GM12864 (cell line): Measurements from ENCODE around the gene FAP.

Experiments used
- DNase-seq: peaks from one replicate; pipeline ENCODE4 v3.0.0-alpha.2; 2011; ENCODE audit warnings: low read depth
- H3K4me3 ChIP-seq: 2 replicates; pipeline ENCODE4 v1.5.1; 2011; ENCODE audit warnings: mild to moderate bottlenecking, low read depth, low read length, control low read depth
- TF ChIP-seq, protein P1 (sequence below): IDR thresholded peaks from 2 replicates; pipeline ENCODE4 v1.5.1; 2011; ENCODE audit warnings: low read depth, mild to moderate bottlenecking, moderate library complexity, low read length, control low read depth, inconsistent platforms; ENCODE audit errors: missing control alignments

The FAP gene

DNA sequence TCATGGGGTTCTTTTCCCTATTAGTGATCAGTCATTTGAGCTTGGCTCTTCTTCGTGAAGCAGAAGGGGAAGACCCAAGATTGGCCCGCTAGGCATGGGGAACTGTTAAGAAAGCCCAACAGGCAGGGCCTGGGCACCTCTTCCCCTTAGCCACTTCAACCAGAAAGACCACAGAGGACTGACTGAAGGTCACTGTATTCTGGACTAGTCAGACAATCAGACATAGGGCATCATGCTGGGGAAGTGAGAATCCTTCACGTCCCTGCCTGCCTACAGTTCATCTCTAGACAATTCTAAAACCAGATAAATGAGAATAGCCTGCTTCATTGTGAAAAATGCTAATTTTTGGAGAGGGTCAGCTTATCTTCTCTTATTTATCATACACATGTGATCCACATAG lies 28.1 kb downstream of the FAP start:
- no peak for DNase-seq
- H3K4me3 ChIP-seq, result no peak overlapping the region
- TF ChIP-seq, protein P1, sequence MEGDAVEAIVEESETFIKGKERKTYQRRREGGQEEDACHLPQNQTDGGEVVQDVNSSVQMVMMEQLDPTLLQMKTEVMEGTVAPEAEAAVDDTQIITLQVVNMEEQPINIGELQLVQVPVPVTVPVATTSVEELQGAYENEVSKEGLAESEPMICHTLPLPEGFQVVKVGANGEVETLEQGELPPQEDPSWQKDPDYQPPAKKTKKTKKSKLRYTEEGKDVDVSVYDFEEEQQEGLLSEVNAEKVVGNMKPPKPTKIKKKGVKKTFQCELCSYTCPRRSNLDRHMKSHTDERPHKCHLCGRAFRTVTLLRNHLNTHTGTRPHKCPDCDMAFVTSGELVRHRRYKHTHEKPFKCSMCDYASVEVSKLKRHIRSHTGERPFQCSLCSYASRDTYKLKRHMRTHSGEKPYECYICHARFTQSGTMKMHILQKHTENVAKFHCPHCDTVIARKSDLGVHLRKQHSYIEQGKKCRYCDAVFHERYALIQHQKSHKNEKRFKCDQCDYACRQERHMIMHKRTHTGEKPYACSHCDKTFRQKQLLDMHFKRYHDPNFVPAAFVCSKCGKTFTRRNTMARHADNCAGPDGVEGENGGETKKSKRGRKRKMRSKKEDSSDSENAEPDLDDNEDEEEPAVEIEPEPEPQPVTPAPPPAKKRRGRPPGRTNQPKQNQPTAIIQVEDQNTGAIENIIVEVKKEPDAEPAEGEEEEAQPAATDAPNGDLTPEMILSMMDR, result no peak

DNA sequence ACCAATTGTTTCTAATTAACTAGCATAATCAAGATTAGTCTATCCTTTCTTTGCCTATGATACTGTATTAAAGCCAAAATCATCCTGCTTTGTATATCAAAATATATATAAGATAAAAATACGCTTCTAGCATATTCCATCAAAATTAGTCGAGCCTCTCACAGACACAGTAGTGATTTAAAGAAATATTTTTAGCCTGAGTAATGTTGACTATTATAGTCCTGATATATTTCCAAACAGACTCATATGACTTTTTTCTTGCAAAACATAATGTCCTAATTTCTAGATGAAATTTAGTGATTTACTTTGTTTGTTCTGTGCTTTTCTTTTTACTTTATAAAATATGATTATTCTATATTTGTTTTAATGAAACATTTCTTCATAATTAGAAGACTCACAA lies 30.9 kb downstream of the FAP start:
- TF ChIP-seq, protein P1, result no peak
- no peak for DNase-seq
- H3K4me3 ChIP-seq, result no peak overlapping the region

DNA sequence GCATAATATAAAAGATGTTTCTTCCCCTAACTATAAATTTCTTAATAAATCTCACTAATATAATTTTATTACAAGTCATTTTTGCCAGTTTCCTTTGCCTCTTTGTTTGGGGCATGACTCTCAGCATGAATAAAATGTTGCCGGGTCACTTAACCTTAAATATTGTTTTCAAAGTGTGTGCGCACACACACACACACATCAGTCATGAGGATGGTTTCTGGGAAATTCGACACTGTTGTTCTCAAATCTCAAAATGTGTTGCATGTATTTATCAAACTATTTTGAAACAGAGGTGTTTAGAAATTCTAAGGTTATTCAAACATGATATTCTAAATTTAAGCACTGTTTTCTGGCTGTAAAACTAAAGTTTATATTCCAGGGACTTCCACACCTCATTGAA lies 31.5 kb downstream of the FAP start:
- H3K4me3 ChIP-seq, result no peak overlapping the region
- TF ChIP-seq, protein P1, result no peak
- DNase-seq, result no peak

DNA sequence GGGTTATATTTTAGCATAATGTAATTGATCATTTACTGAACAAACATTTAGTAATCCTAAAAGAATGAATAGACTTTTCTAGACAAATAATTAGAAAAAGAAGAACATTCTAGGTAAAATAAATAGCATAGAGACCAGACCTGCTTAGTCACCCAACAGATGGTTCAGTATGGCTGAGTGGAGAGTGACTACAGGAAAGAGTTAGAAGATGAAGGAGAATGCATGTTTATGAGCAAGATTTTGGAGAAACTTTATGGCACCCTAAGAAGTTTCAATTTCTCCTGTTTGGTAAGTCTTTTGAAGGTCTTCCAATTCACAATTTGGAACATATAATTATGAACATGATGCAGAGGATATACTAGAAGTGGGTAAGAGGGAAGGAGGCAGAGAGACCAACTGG lies 32.9 kb downstream of the FAP start:
- TF ChIP-seq, protein P1, result no peak
- no peak for DNase-seq
- H3K4me3 ChIP-seq, result no peak overlapping the region

DNA sequence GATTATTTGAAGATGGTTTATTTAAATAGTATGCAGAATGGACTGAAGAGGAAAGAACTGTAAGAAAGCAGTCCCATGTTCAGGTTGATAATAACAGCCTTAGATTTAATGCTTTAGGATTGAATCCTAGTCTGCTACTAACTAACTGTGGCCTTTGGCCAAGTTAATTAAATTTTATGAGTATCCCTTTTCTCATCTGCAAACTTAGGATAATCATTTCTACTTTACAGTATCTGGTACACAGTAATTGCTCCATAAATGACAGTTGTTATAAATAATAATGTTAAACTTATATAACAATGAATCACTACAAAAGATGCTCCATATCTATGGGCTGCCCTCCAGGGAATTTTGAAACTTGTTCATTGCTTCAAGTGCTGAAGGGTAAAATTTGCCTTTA lies 41.0 kb downstream of the FAP start:
- DNase-seq, result no peak
- TF ChIP-seq, protein P1, result no peak
- no peak overlapping the region for H3K4me3 ChIP-seq

DNA sequence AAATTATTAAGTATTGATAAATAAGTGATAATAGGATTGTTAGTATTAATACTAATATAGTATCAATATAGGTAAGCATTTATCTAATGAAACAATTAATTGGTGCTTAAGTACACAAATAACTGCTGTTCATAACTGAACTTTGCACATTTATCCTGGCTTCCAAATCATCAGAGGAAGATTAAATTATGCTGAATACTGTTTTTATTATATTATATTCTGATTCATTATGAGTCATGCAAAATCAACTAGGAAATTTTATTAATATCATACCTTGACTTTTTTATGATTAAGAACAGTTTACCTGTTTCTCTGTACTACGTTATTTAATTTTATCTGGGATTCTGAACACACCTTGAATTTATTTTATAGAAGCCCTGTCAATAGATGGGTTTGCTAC lies 42.6 kb downstream of the FAP start:
- no peak overlapping the region for H3K4me3 ChIP-seq
- DNase-seq, result no peak
- TF ChIP-seq, protein P1, result no peak

DNA sequence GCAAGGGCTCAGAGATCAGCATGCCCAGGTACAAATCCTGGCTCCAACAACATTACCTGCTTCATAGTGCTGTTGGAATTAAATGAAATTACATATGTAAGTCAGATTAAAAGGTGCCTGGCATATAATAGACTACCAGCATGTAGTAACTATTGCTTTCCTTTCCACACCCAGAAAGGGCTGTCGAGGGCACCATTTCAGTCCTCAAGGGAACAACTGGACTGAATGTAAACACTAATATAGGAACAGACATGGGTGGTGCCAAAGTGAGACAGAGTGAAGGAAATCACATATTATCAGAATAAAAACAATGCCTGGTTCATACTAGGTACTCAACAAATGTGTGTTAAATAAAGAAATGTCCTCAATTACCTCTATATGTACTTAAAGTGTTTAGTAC lies 43.3 kb downstream of the FAP start:
- TF ChIP-seq, protein P1, result no peak
- DNase-seq, result no peak
- no peak overlapping the region for H3K4me3 ChIP-seq
